ENCODE measurements around the gene ABHD5.

ABHD5 gene

GRCh38 chr3:43726521-43726920, 35.8 kb downstream of the ABHD5 start:
- DNase-seq: no peak

- DNase-seq: no peak
These were observed 37.2 kb downstream of the ABHD5 start for GRCh38 chr3:43727930-43728329.

- DNase-seq: no peak
These were observed 37.7 kb downstream of the ABHD5 start for GRCh38 chr3:43728476-43728875.

GRCh38 chr3:43728947-43729346, 38.2 kb downstream of the ABHD5 start:
- no peak for DNase-seq

- DNase-seq: no peak
These were observed 39.1 kb downstream of the ABHD5 start for GRCh38 chr3:43729707-43730414.

GRCh38 chr3:43732747-43733425, 42.1 kb downstream of the ABHD5 start:
- no peak for DNase-seq

GRCh38 chr3:43733459-43734384, 43.0 kb downstream of the ABHD5 start:
- no peak for DNase-seq

GRCh38 chr3:43734685-43735084, 43.9 kb downstream of the ABHD5 start:
- no peak for DNase-seq

GRCh38 chr3:43735618-43736017, 44.9 kb downstream of the ABHD5 start:
- no peak for DNase-seq

GRCh38 chr3:43736558-43737440, 46.1 kb downstream of the ABHD5 start:
- no peak for DNase-seq

- DNase-seq: no peak
These were observed 47.6 kb downstream of the ABHD5 start for GRCh38 chr3:43738305-43738704.

- no peak for DNase-seq
These were observed 52.2 kb downstream of the ABHD5 start for GRCh38 chr3:43742920-43743319.

GRCh38 chr3:43747641-43748040, 56.9 kb downstream of the ABHD5 start:
- DNase-seq: no peak

GRCh38 chr3:43748179-43748578, 57.4 kb downstream of the ABHD5 start:
- no peak for DNase-seq

- no peak for DNase-seq
These were observed 57.9 kb downstream of the ABHD5 start for GRCh38 chr3:43748645-43749044.

GRCh38 chr3:43752905-43753304, 62.2 kb downstream of the ABHD5 start:
- no peak for DNase-seq

- no peak for DNase-seq
These were observed 63.3 kb downstream of the ABHD5 start for GRCh38 chr3:43753741-43754715.

GRCh38 chr3:43755516-43756200, 64.9 kb downstream of the ABHD5 start:
- no peak for DNase-seq

GRCh38 chr3:43757666-43758321, 67.1 kb downstream of the ABHD5 start:
- DNase-seq: no peak

GRCh38 chr3:43758592-43759225, 68.0 kb downstream of the ABHD5 start:
- no peak for DNase-seq

Measured in SHP77 (cell line).